T follicular helper cell (primary cell): ENCODE results near the gene AIDA.

Experiments
- DNase-seq: peaks from one replicate; pipeline ENCODE4 v3.0.0-alpha.2; 2020; ENCODE audit warnings: low read depth

AIDA gene

GRCh38 chr1:222652676-222653075, 59.6 kb downstream of the AIDA start:
- DNase-seq, result no peak

- DNase-seq, result peak; percentile 34
Observed at GRCh38 chr1:222644636-222644980, 67.7 kb downstream of the AIDA start.

- DNase-seq, result peak; percentile 97
Observed at GRCh38 chr1:222643938-222644635, 68.2 kb downstream of the AIDA start.

- DNase-seq, result no peak
Observed at GRCh38 chr1:222643606-222643937, 68.7 kb downstream of the AIDA start.

- no peak for DNase-seq
Observed at GRCh38 chr1:222642468-222642867, 69.8 kb downstream of the AIDA start.

- DNase-seq, result no peak
Observed at GRCh38 chr1:222641269-222641948, 70.9 kb downstream of the AIDA start.

- peak; percentile 61 for DNase-seq
Observed at GRCh38 chr1:222634180-222635013, 77.9 kb downstream of the AIDA start.

GRCh38 chr1:222632749-222633148, 79.5 kb downstream of the AIDA start:
- DNase-seq, result no peak

GRCh38 chr1:222631611-222632208, 80.6 kb downstream of the AIDA start:
- DNase-seq, result no peak

- DNase-seq, result no peak
Observed at GRCh38 chr1:222629921-222630535, 82.3 kb downstream of the AIDA start.

- DNase-seq, result no peak
Observed at GRCh38 chr1:222627232-222627631, 85.1 kb downstream of the AIDA start.

GRCh38 chr1:222624214-222624613, 88.1 kb downstream of the AIDA start:
- no peak for DNase-seq

GRCh38 chr1:222623458-222623857, 88.8 kb downstream of the AIDA start:
- no peak for DNase-seq

- DNase-seq, result no peak
Observed at GRCh38 chr1:222622765-222623164, 89.5 kb downstream of the AIDA start.

- no peak for DNase-seq
Observed at GRCh38 chr1:222620566-222620965, 91.7 kb downstream of the AIDA start.

- no peak for DNase-seq
Observed at GRCh38 chr1:222618880-222619596, 93.3 kb downstream of the AIDA start.
